Thyroid gland (tissue), 4 donors: Measurements from ENCODE around the gene CCSER1. TPM values are rescaled to one million over a fixed set of nuclear protein-coding genes. Genes with fewer than 3 reads are reported as not detected.

ENCODE experiments used
- DNase-seq, 2 donors: peaks; one replicate each; pipeline ENCODE4 v3.0.0-alpha.2; 2019
- H3K27ac ChIP-seq, 3 donors: fragments of 200-600 bp; sonication (generic); 1 replicate in 2 of 3; 2 replicates in 1 of 3; pipeline ENCODE4 v1.5.1; 2016 to 2019; ENCODE audit warnings: mild to moderate bottlenecking in 1 of 3, moderate library complexity in 1 of 3
- H3K27me3 ChIP-seq: fragments of 200-600 bp; sonication (generic); one replicate; pipeline ENCODE4 v1.5.1; 2019
- H3K36me3 ChIP-seq, 2 donors: fragments of 200-600 bp; sonication (generic); one replicate each; pipeline ENCODE4 v1.5.1; 2016 to 2019
- H3K4me1 ChIP-seq, 2 donors: fragments of 200-600 bp; sonication (generic); one replicate each; pipeline ENCODE4 v1.5.1; 2017 to 2019
- H3K4me3 ChIP-seq, 3 donors: fragments of 200-600 bp; sonication (generic); replicated peaks in 1 of 3; 1 replicate in 2 of 3; 2 replicates in 1 of 3; pipeline ENCODE4 v1.5.1; 2016; ENCODE audit warnings: mild to moderate bottlenecking in 1 of 3
- H3K9me3 ChIP-seq: fragments of 200-600 bp; sonication (generic); one replicate; pipeline ENCODE4 v1.5.1; 2017
- CTCF ChIP-seq, 6 experiments: fragments of 200-600 bp in 3 of 6; fragments of 450-650 bp in 3 of 6; sonication (generic) in 3 of 6; IDR thresholded peaks; one replicate each; pipeline ENCODE4 v1.5.1; 2016 to 2019; ENCODE audit warnings: antibody characterized with exemption in 6 of 6, mild to moderate bottlenecking in 2 of 6, inconsistent platforms in 1 of 6, moderate library complexity in 1 of 6
- POLR2A ChIP-seq, 2 donors: fragments of 450-650 bp; IDR thresholded peaks; one replicate each; pipeline ENCODE4 v1.6.1; 2017; ENCODE audit warnings: antibody characterized with exemption in 2 of 2, mild to moderate bottlenecking in 2 of 2, moderate library complexity in 1 of 2
- WGBS, 2 donors: methylation state at CpG; one replicate each; pipeline ENCODE4 v1.1.5; 2017; 5-methylcytosine and 5-hydroxymethylcytosine counted together
- intact Hi-C: fragments of 100-400 bp; cut with DNase I; formaldehyde crosslinking; loops from one replicate; pipeline ENCODE4 v1.15.1; 2023
- total RNA-seq, 4 donors: library from RNA; depleted of rRNA; stranded (reverse); fragments of >200 nt; gene quantifications; one replicate each; pipeline ENCODE4 v1.2.3, GENCODE V29; 2016

Gene CCSER1
- total RNA-seq, 4 donors from 2014 or later = 37.7 to 52.3 (median 43.3) TPM

GRCh38 chr4:90215286-90215685 is 88.1 kb downstream of the CCSER1 start:
- no peak overlapping the region for H3K27ac ChIP-seq
- DNase-seq = no peak
- no peak for TF ChIP-seq CTCF (IDR thresholded peaks at IDR 0.05)
- TF ChIP-seq POLR2A (IDR thresholded peaks at IDR 0.05) = no peak
- H3K4me1 ChIP-seq = no peaks in the 10 kb centered on the region
- no peak overlapping the region for H3K4me3 ChIP-seq
- 38 to 39% methylated on average over 1 of the region's 1 CpG for WGBS, 2 donors
- no peaks in the 10 kb centered on the region for H3K27me3 ChIP-seq
- H3K36me3 ChIP-seq = no peaks in the 10 kb centered on the region
- H3K9me3 ChIP-seq = no peaks in the 10 kb centered on the region
- intact Hi-C loops = no loop called here

- no peaks in the 10 kb centered on the region for H3K27me3 ChIP-seq
- 95% methylated on average over 3 of the region's 3 CpGs for WGBS, 2 donors
- no peaks in the 10 kb centered on the region for H3K9me3 ChIP-seq
- DNase-seq = no peak
- no peaks in the 10 kb centered on the region for H3K36me3 ChIP-seq
- no peaks in the 10 kb centered on the region for H3K4me1 ChIP-seq
- no peak overlapping the region for H3K27ac ChIP-seq
- intact Hi-C loops = no loop called here
- TF ChIP-seq CTCF (IDR thresholded peaks at IDR 0.05) (no peak), POLR2A (IDR thresholded peaks at IDR 0.05) (no peak)
- no peak overlapping the region for H3K4me3 ChIP-seq
Measured at GRCh38 chr4:90219822-90220221, 92.6 kb downstream of the CCSER1 start.

- WGBS, 2 donors = 75 to 77% methylated on average over 4 of the region's 4 CpGs
- H3K27ac ChIP-seq = no peak overlapping the region
- TF ChIP-seq POLR2A (IDR thresholded peaks at IDR 0.05) = no peak
- TF ChIP-seq CTCF (IDR thresholded peaks at IDR 0.05) = no peak
- H3K4me3 ChIP-seq = no peak overlapping the region
- no peaks in the 10 kb centered on the region for H3K4me1 ChIP-seq
- H3K9me3 ChIP-seq = no peaks in the 10 kb centered on the region
- no peaks in the 10 kb centered on the region for H3K36me3 ChIP-seq
- intact Hi-C loops = no loop called here
- no peak for DNase-seq
- H3K27me3 ChIP-seq = no peaks in the 10 kb centered on the region
Measured at GRCh38 chr4:90220459-90220858, 93.3 kb downstream of the CCSER1 start.

GRCh38 chr4:90226734-90227133 is 99.5 kb downstream of the CCSER1 start:
- intact Hi-C loops = no loop called here
- Histone ChIP-seq H3K27me3 (no peaks in the 10 kb centered on the region), H3K36me3 (no peaks in the 10 kb centered on the region), H3K4me3 (no peak overlapping the region), H3K4me1 (no peaks in the 10 kb centered on the region), H3K27ac (no peak overlapping the region), H3K9me3 (no peaks in the 10 kb centered on the region)
- no peak for DNase-seq
- TF ChIP-seq POLR2A (IDR thresholded peaks at IDR 0.05) (no peak), CTCF (IDR thresholded peaks at IDR 0.05) (no peak)

- Histone ChIP-seq H3K9me3 (no peaks in the 10 kb centered on the region), H3K27me3 (no peaks in the 10 kb centered on the region), H3K4me1 (no peaks in the 10 kb centered on the region), H3K27ac (no peak overlapping the region), H3K4me3 (no peak overlapping the region), H3K36me3 (no peaks in the 10 kb centered on the region)
- TF ChIP-seq POLR2A (IDR thresholded peaks at IDR 0.05) (no peak), CTCF (IDR thresholded peaks at IDR 0.05) (no peak)
- WGBS, 2 donors = 97 to 98% methylated on average over 3 of the region's 3 CpGs
- intact Hi-C loops = no loop called here
- DNase-seq = no peak
Measured at GRCh38 chr4:90227177-90227576, 100.0 kb downstream of the CCSER1 start.
